HG03175 (cell line): ENCODE data around the gene TMEM165.

Experiments used
- ATAC-seq: cut with Tn5 transposase; IDR thresholded peaks from one replicate; pipeline ENCODE4 v1.9.1; 2021; ENCODE audit warnings: mild to moderate bottlenecking, moderate library complexity; ENCODE audit not compliant: unreplicated experiment

Gene TMEM165

DNA sequence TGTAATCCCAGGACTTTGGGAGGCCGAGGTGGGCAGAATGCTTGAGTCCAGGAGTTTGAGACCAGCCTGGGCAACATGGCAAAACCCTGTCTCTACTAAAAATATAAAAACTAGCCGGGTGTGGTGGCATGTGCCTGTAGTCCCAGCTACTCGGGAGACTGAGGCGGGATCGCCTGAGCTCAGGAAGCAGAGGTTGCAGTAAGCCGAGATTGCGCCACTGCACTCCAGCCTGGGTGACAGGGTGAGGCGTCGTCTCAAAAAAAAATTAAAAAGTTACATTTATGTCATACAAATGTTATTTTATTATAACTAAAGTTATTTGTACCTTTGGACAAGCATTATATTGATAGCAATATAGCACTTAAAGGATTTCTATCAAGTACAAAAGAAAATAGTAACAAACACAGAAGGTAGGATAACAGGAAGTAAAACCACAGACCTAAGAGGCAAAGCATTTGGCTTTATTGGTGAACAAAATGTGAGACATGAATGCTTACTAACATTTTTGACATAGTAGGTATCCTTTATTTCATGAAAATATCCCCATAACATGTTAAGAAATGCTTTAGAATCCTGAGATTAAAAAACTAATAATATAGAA is 51.5 kb downstream of the TMEM165 start:
- no peak for ATAC-seq

- ATAC-seq: no peak
These were observed 52.1 kb downstream of the TMEM165 start for GRCh38 chr4:55447831-55448230.

DNA sequence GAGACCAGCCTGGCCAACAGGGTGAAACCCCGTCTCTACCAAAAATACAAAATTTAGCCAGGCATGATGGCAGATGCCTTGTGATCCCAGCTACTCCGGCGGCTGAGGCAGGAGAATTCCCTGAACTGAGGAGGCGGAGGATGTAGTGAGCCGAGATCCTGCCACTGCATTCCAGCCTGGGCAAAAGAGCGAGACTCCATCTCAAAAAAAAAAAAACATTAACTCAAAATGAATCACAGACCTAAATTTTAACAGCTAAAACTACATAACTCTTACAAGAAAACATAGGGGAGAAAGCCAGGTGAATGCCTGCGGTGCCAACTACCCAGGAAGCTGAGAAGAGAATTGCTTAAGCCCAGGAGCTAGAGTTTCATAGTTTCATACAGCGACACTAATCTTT is 54.8 kb downstream of the TMEM165 start:
- ATAC-seq: no peak

DNA sequence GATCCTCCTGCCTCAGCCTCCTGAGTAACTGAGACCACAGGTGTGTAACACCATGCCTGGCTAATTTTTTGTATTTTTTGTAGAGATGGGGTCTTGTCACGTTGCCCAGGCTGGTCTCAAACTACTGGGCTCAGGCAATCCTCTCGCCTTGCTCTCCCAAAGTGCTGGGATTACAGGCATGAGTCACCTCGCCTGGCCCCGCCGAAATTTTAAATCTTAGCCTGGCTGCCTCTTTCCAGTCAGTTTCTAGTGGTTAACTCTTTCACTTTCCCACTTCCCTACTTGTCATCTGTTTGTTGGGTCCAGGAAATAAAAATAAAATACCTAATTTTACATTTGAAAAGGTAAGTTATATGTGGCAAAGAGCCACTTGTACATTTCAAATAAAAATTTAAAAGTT is 62.4 kb downstream of the TMEM165 start:
- ATAC-seq: no peak

GRCh38 chr4:55458611-55459010 is 62.9 kb downstream of the TMEM165 start:
- no peak for ATAC-seq

- no peak for ATAC-seq
These were observed 70.2 kb downstream of the TMEM165 start for GRCh38 chr4:55466001-55466400.

DNA sequence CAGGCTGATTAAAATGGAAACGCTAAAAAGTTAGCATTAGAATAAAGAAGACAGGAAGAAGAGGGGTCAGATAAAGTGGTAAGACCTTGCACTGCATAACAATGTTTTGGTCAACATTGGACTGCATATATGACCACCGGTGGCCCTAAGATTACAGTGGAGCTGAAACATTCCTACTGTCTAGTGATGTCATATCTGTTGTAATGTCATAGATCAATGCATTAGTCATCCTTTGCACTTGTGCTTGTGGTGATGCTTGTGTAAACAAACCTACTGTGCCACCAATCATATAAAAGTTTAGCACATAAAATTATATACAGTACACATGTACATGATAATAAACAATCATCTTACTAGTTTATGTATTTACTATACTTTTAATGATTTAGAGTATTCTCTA is 73.0 kb downstream of the TMEM165 start:
- no peak for ATAC-seq

GRCh38 chr4:55469979-55470378 is 74.2 kb downstream of the TMEM165 start:
- ATAC-seq: no peak
